Vagina (tissue), 2 donors: ENCODE results near the gene DPYSL3.

Experiments
- CTCF ChIP-seq, 3 experiments: fragments of 450-650 bp in 2 of 3; fragments of 200-600 bp in 1 of 3; sonication (generic) in 1 of 3; IDR thresholded peaks; one replicate each; pipeline ENCODE4 v1.5.1; 2017 to 2019; ENCODE audit warnings: antibody characterized with exemption in 3 of 3, mild to moderate bottlenecking in 2 of 3, moderate library complexity in 2 of 3
- POLR2A ChIP-seq, 2 donors: fragments of 450-650 bp; IDR thresholded peaks; one replicate each; pipeline ENCODE4 v1.6.1; 2017; ENCODE audit warnings: antibody characterized with exemption in 2 of 2, mild to moderate bottlenecking in 2 of 2, moderate library complexity in 2 of 2
- POLR2AphosphoS5 ChIP-seq, 2 donors: sonication (generic); formaldehyde crosslinking; IDR thresholded peaks; one replicate each; pipeline ENCODE4 v1.9.0; 2017; ENCODE audit warnings: antibody characterized with exemption in 2 of 2, mild to moderate bottlenecking in 2 of 2, low read depth in 1 of 2; ENCODE audit not compliant: insufficient read depth in 1 of 2

GRCh38 chr5:147445090-147445489, 64.8 kb downstream of the DPYSL3 start:
- no peak for TF ChIP-seq CTCF (IDR thresholded peaks at IDR 0.05)
- no peak for TF ChIP-seq POLR2AphosphoS5 (IDR thresholded peaks at IDR 0.05; ENCODE audit: insufficient read depth in 1 of 2, low read depth in 1 of 2)
- no peak for TF ChIP-seq POLR2A (IDR thresholded peaks at IDR 0.05)
